ENCODE results near the gene NDUFAF7.

Gene NDUFAF7

GRCh38 chr2:37196320-37197195 is 34.9 kb upstream of the NDUFAF7 start, which contains the start of gene CEBPZOS:
CEBPZOS (plus strand) TSS chr2:37196496; CDS start chr2:37199705, 3,209 bp downstream.
- TF ChIP-seq CTCF (conservative IDR thresholded peaks at IDR 0.05; ENCODE audit: low read length): no peak
- no peak for TF ChIP-seq EZH2phosphoT487 (IDR thresholded peaks at IDR 0.05; ENCODE audit: borderline replicate concordance)
- peaks cover 39% of the 10 kb centered on the region for H4K20me1 ChIP-seq (ENCODE audit: insufficient read depth, low read length, poor library complexity, severe bottlenecking)
- peaks cover 21% of the 10 kb centered on the region for H3K4me1 ChIP-seq (ENCODE audit: insufficient read depth, low read length, poor library complexity, severe bottlenecking)
- peak within 1 kb of the TSS; percentile 79 for H3K4me3 ChIP-seq (ENCODE audit: low read length, poor library complexity, severe bottlenecking)
- H3K36me3 ChIP-seq (ENCODE audit: insufficient read depth, low read length): peaks cover 24% of the 10 kb centered on the region; the same call in 1 of the 2 replicates
- H3F3A ChIP-seq (ENCODE audit: low read depth): peaks cover 5% of the 10 kb centered on the region; the same call in 1 of the 2 replicates
- H2AFZ ChIP-seq (ENCODE audit: low read length): peak within 1 kb of the TSS; percentile 99
- no peaks in the 10 kb centered on the region for H3K27me3 ChIP-seq (ENCODE audit: insufficient read depth, low read length, poor library complexity, severe bottlenecking)
- peak within 1 kb of the TSS; percentile 86 for H3K4me2 ChIP-seq (ENCODE audit: low read depth, low read length, poor library complexity, severe bottlenecking)
- H3K79me2 ChIP-seq (ENCODE audit: insufficient read depth, low read length): peaks cover 47% of the 10 kb centered on the region
- peak within 1 kb of the TSS; percentile 86 for H3K9ac ChIP-seq (ENCODE audit: low read depth, low read length, poor library complexity, severe bottlenecking)
- H3K9me3 ChIP-seq (ENCODE audit: insufficient read depth, low read depth, low read length): no peaks in the 10 kb centered on the region
- no peaks in the 10 kb centered on the region for H3K9me2 ChIP-seq (replicated peaks; ENCODE audit: low read depth, low read length)

GRCh38 chr2:37198681-37199065 is 32.8 kb upstream of the NDUFAF7 start:
- Histone ChIP-seq H3K79me2 (ENCODE audit: insufficient read depth, low read length) (peaks cover 53% of the 10 kb centered on the region), H3K9ac (ENCODE audit: low read depth, low read length, poor library complexity, severe bottlenecking) (peak overlapping the region; percentile 86), H3K27me3 (ENCODE audit: insufficient read depth, low read length, poor library complexity, severe bottlenecking) (no peaks in the 10 kb centered on the region), H3K36me3 (ENCODE audit: insufficient read depth, low read length) (peaks cover 43% of the 10 kb centered on the region), H3K9me2 (replicated peaks; ENCODE audit: low read depth, low read length) (no peaks in the 10 kb centered on the region), H3K4me1 (ENCODE audit: insufficient read depth, low read length, poor library complexity, severe bottlenecking) (peaks cover 26% of the 10 kb centered on the region), H3K4me2 (ENCODE audit: low read depth, low read length, poor library complexity, severe bottlenecking) (peak overlapping the region; percentile 86), H4K20me1 (ENCODE audit: insufficient read depth, low read length, poor library complexity, severe bottlenecking) (peaks cover 57% of the 10 kb centered on the region), H3F3A (ENCODE audit: low read depth) (peaks cover 13% of the 10 kb centered on the region; the same call in 1 of the 2 replicates), H3K9me3 (ENCODE audit: insufficient read depth, low read depth, low read length) (peaks cover 4% of the 10 kb centered on the region), H3K4me3 (ENCODE audit: low read length, poor library complexity, severe bottlenecking) (no peak overlapping the region), H2AFZ (ENCODE audit: low read length) (no peak overlapping the region)
- no peak for TF ChIP-seq CTCF (conservative IDR thresholded peaks at IDR 0.05; ENCODE audit: low read length)
- no peak for TF ChIP-seq EZH2phosphoT487 (IDR thresholded peaks at IDR 0.05; ENCODE audit: borderline replicate concordance)

GRCh38 chr2:37201208-37201607 is 30.2 kb upstream of the NDUFAF7 start:
- H3K9me3 ChIP-seq (ENCODE audit: insufficient read depth, low read depth, low read length): peaks cover 8% of the 10 kb centered on the region
- H2AFZ ChIP-seq (ENCODE audit: low read length): no peak overlapping the region
- peaks cover 13% of the 10 kb centered on the region; the same call in 1 of the 2 replicates for H3F3A ChIP-seq (ENCODE audit: low read depth)
- peaks cover 76% of the 10 kb centered on the region for H3K79me2 ChIP-seq (ENCODE audit: insufficient read depth, low read length)
- H4K20me1 ChIP-seq (ENCODE audit: insufficient read depth, low read length, poor library complexity, severe bottlenecking): peaks cover 57% of the 10 kb centered on the region
- H3K27me3 ChIP-seq (ENCODE audit: insufficient read depth, low read length, poor library complexity, severe bottlenecking): no peaks in the 10 kb centered on the region
- no peaks in the 10 kb centered on the region for H3K9me2 ChIP-seq (replicated peaks; ENCODE audit: low read depth, low read length)
- peak overlapping the region; percentile 35 for H3K4me2 ChIP-seq (ENCODE audit: low read depth, low read length, poor library complexity, severe bottlenecking)
- peaks cover 26% of the 10 kb centered on the region for H3K4me1 ChIP-seq (ENCODE audit: insufficient read depth, low read length, poor library complexity, severe bottlenecking)
- no peak overlapping the region for H3K9ac ChIP-seq (ENCODE audit: low read depth, low read length, poor library complexity, severe bottlenecking)
- H3K4me3 ChIP-seq (ENCODE audit: low read length, poor library complexity, severe bottlenecking): no peak overlapping the region
- peaks cover 68% of the 10 kb centered on the region for H3K36me3 ChIP-seq (ENCODE audit: insufficient read depth, low read length)
- TF ChIP-seq EZH2phosphoT487 (IDR thresholded peaks at IDR 0.05; ENCODE audit: borderline replicate concordance) (no peak), CTCF (conservative IDR thresholded peaks at IDR 0.05; ENCODE audit: low read length) (no peak)
